Measurements from ENCODE around the gene BHLHE40. TPM values are rescaled to one million over a fixed set of nuclear protein-coding genes. Genes with fewer than 3 reads are reported as not detected.

Gene BHLHE40
- total and polyA plus RNA-seq, 2 of the 8 experiments (the other 6 are each of a cell fraction or from before 2014, with no cell fraction given), result 1.5 to 2.2 TPM

GRCh38 chr3:4963669-4964570 is 15.3 kb upstream of the BHLHE40 start:
- FAIRE-seq (no peak), DNase-seq (ENCODE audit: low read depth in 1 of 2, low spot score in 2 of 2) (no peak)
- no peak overlapping the region for H3K14ac ChIP-seq (ENCODE audit: insufficient read length)
- H3K23me2 ChIP-seq (ENCODE audit: low read depth, low read length), result no peaks in the 10 kb centered on the region
- no peak overlapping the region for H3K18ac ChIP-seq (ENCODE audit: extremely low read depth, low read length)
- H4K5ac ChIP-seq (ENCODE audit: insufficient read length, low read depth, low read length), result no peak overlapping the region
- H3K4me2 ChIP-seq (ENCODE audit: insufficient read depth in 1 of 2, low read depth in 2 of 2, low read length in 2 of 2), result no peak overlapping the region
- H3K9ac ChIP-seq (replicated peaks in 1 of 4; ENCODE audit: extremely low read depth in 1 of 4, low read depth in 3 of 4, low read length in 3 of 4), result no peak overlapping the region
- no peaks in the 10 kb centered on the region for H4K20me1 ChIP-seq (replicated peaks in 1 of 2; ENCODE audit: control insufficient read depth in 1 of 2, insufficient read depth in 2 of 2, low read length in 2 of 2)
- no peak overlapping the region for H4K8ac ChIP-seq (ENCODE audit: extremely low read depth, insufficient read depth, low read length)
- H2AK5ac ChIP-seq (ENCODE audit: low read depth, low read length), result no peak overlapping the region
- POLR2A ChIA-PET (ENCODE audit: partially characterized antibody), result no interaction called here
- no peak overlapping the region for H3K56ac ChIP-seq (replicated peaks; ENCODE audit: insufficient read length, low read depth, low read length)
- no peaks in the 10 kb centered on the region for H3K79me1 ChIP-seq (ENCODE audit: low read depth, low read length)
- no peak overlapping the region for H3K23ac ChIP-seq (ENCODE audit: insufficient read length)
- peaks cover 2 to 10% of the 10 kb centered on the region in 2 experiments; a peak in 2 of 4 replicates for H3K9me3 ChIP-seq (ENCODE audit: insufficient read depth in 2 of 2, low read depth in 1 of 2, low read length in 1 of 2)
- H3K4ac ChIP-seq (replicated peaks; ENCODE audit: insufficient read length, low read depth, low read length), result no peak overlapping the region
- H2BK120ac ChIP-seq (replicated peaks; ENCODE audit: low read depth, low read length), result no peak overlapping the region
- no peaks in the 10 kb centered on the region for H3K36me3 ChIP-seq (ENCODE audit: control insufficient read depth in 2 of 4, insufficient read depth in 4 of 4, low read length in 3 of 4)
- H2BK20ac ChIP-seq (ENCODE audit: low read length), result no peak overlapping the region
- no peaks in the 10 kb centered on the region for H3K4me1 ChIP-seq (replicated peaks in 1 of 4; ENCODE audit: control insufficient read depth in 3 of 4, insufficient read depth in 4 of 4, low read length in 3 of 4)
- H2AFZ ChIP-seq (ENCODE audit: low read length), result no peak overlapping the region
- no peak overlapping the region for H2BK5ac ChIP-seq (ENCODE audit: low read depth, low read length)
- WGBS, 2 experiments (ENCODE audit: extremely low coverage in 1 of 2, insufficient coverage in 1 of 2, insufficient read length in 1 of 2, insufficient replicate concordance in 2 of 2, low coverage in 1 of 2, low lambda C conversion rate in 2 of 2, missing lambda C conversion rate in 1 of 2), result 87% methylated on average over 1 of the region's 1 CpG; no CpG with 5 or more reads in 1 of the 2 experiments
- H3K79me2 ChIP-seq (ENCODE audit: control insufficient read depth in 1 of 2, insufficient read depth in 2 of 2, low read length in 2 of 2), result no peaks in the 10 kb centered on the region
- CTCF ChIA-PET (ENCODE audit: partially characterized antibody), result interaction anchor here (2.8 kb wide), 1 partner anchor 12 kb away, joined by 12 read pairs; no protein-coding TSS in a partner anchor
- H3K27me3 ChIP-seq (replicated peaks in 1 of 4; ENCODE audit: control insufficient read depth in 3 of 4, extremely low read depth in 1 of 4, insufficient read depth in 3 of 4, low read length in 3 of 4), result no peaks in the 10 kb centered on the region
- H3K27ac ChIP-seq (ENCODE audit: low read depth, low read length), result no peak overlapping the region
- no peak overlapping the region for H2BK15ac ChIP-seq (ENCODE audit: low read length)
- no peak overlapping the region for H4K91ac ChIP-seq (replicated peaks; ENCODE audit: insufficient read length, low read length)
- H3K4me3 ChIP-seq (ENCODE audit: extremely low read depth in 1 of 4, insufficient read depth in 2 of 4, low read depth in 3 of 4, low read length in 4 of 4), result no peak overlapping the region
- H2BK12ac ChIP-seq (ENCODE audit: low read depth, low read length), result no peak overlapping the region
- TF ChIP-seq USF2 (IDR thresholded peaks at IDR 0.05; ENCODE audit: low read length) (no peak), NRF1 (IDR thresholded peaks at IDR 0.05; ENCODE audit: low read depth, low read length) (no peak), PHF8 (conservative IDR thresholded peaks at IDR 0.05; ENCODE audit: low read depth, low read length) (no peak), GTF2F1 (IDR thresholded peaks at IDR 0.05; ENCODE audit: borderline replicate concordance, low read depth, low read length) (no peak), NANOG (IDR thresholded peaks at IDR 0.05; ENCODE audit: insufficient read depth, low read depth, low read length, poor library complexity, severe bottlenecking) (no peak)
